Measurements from ENCODE around the gene PITPNC1.
"Not testable (repeated sequence)": the region's sequence is repeated elsewhere in the genome, so short reads cannot be mapped to it uniquely, and the experiment has no call there.

PITPNC1 gene

DNA sequence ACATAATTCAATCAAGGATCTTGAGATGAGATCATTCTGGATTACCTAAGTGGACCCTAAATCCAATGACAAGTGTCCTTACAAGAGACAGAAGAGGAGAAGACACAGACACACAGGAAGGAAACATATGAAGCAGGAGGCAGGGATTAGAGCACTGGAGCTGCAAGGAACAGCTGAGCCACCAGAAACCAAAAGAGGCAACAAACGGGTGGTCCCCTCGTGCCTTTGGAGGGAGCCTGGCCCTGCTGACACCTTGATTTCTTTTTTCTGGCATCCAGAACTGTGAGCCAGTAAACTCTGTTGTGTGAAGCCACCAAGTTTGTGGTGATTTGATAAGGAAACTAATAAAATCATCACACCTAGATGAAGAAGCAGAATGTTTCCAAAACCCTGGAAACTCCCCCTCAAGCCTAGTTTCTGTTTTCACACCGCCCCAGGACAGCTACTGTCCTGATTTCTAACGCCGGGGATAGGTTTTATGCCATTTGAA is 115.2 kb downstream of the PITPNC1 start:
- Histone ChIP-seq H3K27me3 (ENCODE audit: control insufficient read depth in 3 of 3, insufficient read depth in 3 of 3, low read depth in 1 of 3, low read length in 3 of 3) (no peaks in the 10 kb centered on the region), H3K27ac (replicated peaks; ENCODE audit: low read length) (no peak overlapping the region), H2BK120ac (ENCODE audit: low read depth, low read length) (no peak overlapping the region), H2BK15ac (ENCODE audit: low read length) (no peak overlapping the region), H2AK5ac (ENCODE audit: low read depth, low read length) (no peak overlapping the region), H3K14ac (ENCODE audit: low read length) (no peak overlapping the region), H2AFZ (ENCODE audit: low read length) (no peak overlapping the region), H3K9me3 (replicated peaks in 1 of 2; ENCODE audit: control insufficient read depth in 2 of 2, insufficient read depth in 1 of 2, low read depth in 1 of 2, low read length in 2 of 2) (no peaks in the 10 kb centered on the region), H2BK5ac (ENCODE audit: low read length) (no peak overlapping the region), H3K4me2 (ENCODE audit: insufficient read depth, low read length, poor library complexity, severe bottlenecking) (no peak overlapping the region), H3K36me3 (replicated peaks in 1 of 2; ENCODE audit: control insufficient read depth in 2 of 2, insufficient read depth in 2 of 2, low read length in 2 of 2) (no peaks in the 10 kb centered on the region), H3K4me1 (ENCODE audit: control insufficient read depth in 2 of 2, insufficient read depth in 1 of 2, low read depth in 1 of 2, low read length in 2 of 2) (peaks cover 10 to 17% of the 10 kb centered on the region in 2 donors), H3K23ac (ENCODE audit: low read depth, low read length, poor library complexity) (no peak overlapping the region), H3K79me1 (ENCODE audit: low read depth, low read length) (no peaks in the 10 kb centered on the region), H3K4ac (ENCODE audit: low read length) (no peak overlapping the region), H2BK12ac (ENCODE audit: low read length) (no peak overlapping the region), H4K91ac (ENCODE audit: low read depth, low read length, poor library complexity) (no peak overlapping the region), H4K8ac (ENCODE audit: low read depth, low read length) (no peak overlapping the region), H3K9ac (ENCODE audit: low read depth, low read length, poor library complexity) (no peak overlapping the region), H3K4me3 (ENCODE audit: low read length in 2 of 2) (no peak overlapping the region), H3K18ac (ENCODE audit: low read length) (no peak overlapping the region)
- WGBS, 2 donors (ENCODE audit: extremely low coverage in 2 of 2, insufficient read length in 2 of 2, insufficient replicate concordance in 1 of 2) = no CpG with 5 or more reads among the region's 5 CpGs
- no peak for DNase-seq (ENCODE audit: low spot score)

DNA sequence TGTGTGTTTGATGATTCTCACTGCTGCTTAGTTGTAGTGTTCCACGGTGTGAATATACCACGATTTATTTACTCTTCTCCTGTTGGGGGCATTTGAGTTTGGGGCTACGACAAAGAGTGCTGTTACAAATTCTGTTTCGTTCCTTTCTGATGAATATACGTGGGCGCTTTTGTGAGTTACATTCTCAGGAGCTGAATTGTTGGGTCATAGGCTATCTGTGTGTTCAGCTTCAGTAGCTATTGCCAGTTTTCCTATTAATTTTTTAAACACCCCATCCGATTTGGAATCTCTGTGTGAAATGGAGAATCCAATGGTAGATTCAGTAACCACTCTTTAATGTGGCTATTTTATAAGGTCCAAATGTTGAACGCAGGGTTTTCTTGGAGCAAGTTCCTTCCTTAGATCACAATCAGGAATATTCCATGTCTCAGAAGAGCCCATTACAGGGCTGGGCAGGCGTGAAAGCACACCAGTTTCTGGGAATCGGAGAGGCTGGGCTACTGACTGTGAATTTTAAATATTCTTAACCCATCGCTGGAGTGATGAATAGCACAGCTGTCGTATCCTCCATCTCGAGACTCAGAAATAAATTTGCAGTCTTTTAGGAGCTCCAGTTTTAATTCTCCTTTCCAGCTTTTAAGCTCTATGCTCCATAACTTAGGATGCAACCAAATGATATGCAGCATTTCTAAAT is 115.9 kb downstream of the PITPNC1 start:
- Histone ChIP-seq H2AK5ac (ENCODE audit: low read depth, low read length) (no peak overlapping the region), H4K91ac (ENCODE audit: low read depth, low read length, poor library complexity) (no peak overlapping the region), H3K23ac (ENCODE audit: low read depth, low read length, poor library complexity) (no peak overlapping the region), H2BK120ac (ENCODE audit: low read depth, low read length) (no peak overlapping the region), H3K9ac (ENCODE audit: low read depth, low read length, poor library complexity) (no peak overlapping the region), H2BK5ac (ENCODE audit: low read length) (no peak overlapping the region), H3K9me3 (replicated peaks in 1 of 2; ENCODE audit: control insufficient read depth in 2 of 2, insufficient read depth in 1 of 2, low read depth in 1 of 2, low read length in 2 of 2) (no peaks in the 10 kb centered on the region), H3K14ac (ENCODE audit: low read length) (no peak overlapping the region), H3K36me3 (replicated peaks in 1 of 2; ENCODE audit: control insufficient read depth in 2 of 2, insufficient read depth in 2 of 2, low read length in 2 of 2) (no peaks in the 10 kb centered on the region), H3K18ac (ENCODE audit: low read length) (no peak overlapping the region), H2AFZ (ENCODE audit: low read length) (peak overlapping the region; percentile 10), H3K27ac (replicated peaks; ENCODE audit: low read length) (no peak overlapping the region), H2BK12ac (ENCODE audit: low read length) (no peak overlapping the region), H3K4me3 (ENCODE audit: low read length in 2 of 2) (no peak overlapping the region), H4K8ac (ENCODE audit: low read depth, low read length) (no peak overlapping the region), H3K79me1 (ENCODE audit: low read depth, low read length) (no peaks in the 10 kb centered on the region), H3K4me1 (ENCODE audit: control insufficient read depth in 2 of 2, insufficient read depth in 1 of 2, low read depth in 1 of 2, low read length in 2 of 2) (peaks cover 6 to 17% of the 10 kb centered on the region in 2 donors), H3K4me2 (ENCODE audit: insufficient read depth, low read length, poor library complexity, severe bottlenecking) (no peak overlapping the region), H3K27me3 (ENCODE audit: control insufficient read depth in 3 of 3, insufficient read depth in 3 of 3, low read depth in 1 of 3, low read length in 3 of 3) (no peaks in the 10 kb centered on the region), H3K4ac (ENCODE audit: low read length) (no peak overlapping the region), H2BK15ac (ENCODE audit: low read length) (no peak overlapping the region)
- DNase-seq (ENCODE audit: low spot score) = no peak
- no CpG with 5 or more reads among the region's 13 CpGs for WGBS, 2 donors (ENCODE audit: extremely low coverage in 2 of 2, insufficient read length in 2 of 2, insufficient replicate concordance in 1 of 2)

DNA sequence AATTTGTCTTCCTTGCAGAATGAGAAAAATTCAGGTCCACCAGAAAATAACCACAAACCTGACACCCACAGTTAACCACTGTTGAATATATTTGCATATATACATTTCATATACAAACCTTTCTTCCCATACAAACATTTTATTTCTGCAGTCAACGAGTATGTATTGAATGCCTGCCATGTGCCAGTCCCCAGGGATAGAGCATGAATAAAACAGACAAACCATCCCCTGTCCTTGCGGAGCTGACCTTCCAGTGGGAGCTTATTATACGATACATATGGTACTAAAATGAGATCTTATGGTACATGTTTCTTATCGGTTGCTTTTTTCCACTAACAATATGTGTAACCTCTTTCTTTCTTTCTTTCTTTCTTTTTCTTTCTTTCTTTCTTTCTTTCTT is 116.7 kb downstream of the PITPNC1 start:
- Histone ChIP-seq H4K8ac (ENCODE audit: low read depth, low read length) (no peak overlapping the region), H3K9ac (ENCODE audit: low read depth, low read length, poor library complexity) (no peak overlapping the region), H3K18ac (ENCODE audit: low read length) (no peak overlapping the region), H2BK12ac (ENCODE audit: low read length) (no peak overlapping the region), H3K23ac (ENCODE audit: low read depth, low read length, poor library complexity) (no peak overlapping the region), H2BK15ac (ENCODE audit: low read length) (no peak overlapping the region), H3K27me3 (ENCODE audit: control insufficient read depth in 3 of 3, insufficient read depth in 3 of 3, low read depth in 1 of 3, low read length in 3 of 3) (no peaks in the 10 kb centered on the region), H3K4ac (ENCODE audit: low read length) (no peak overlapping the region), H3K79me1 (ENCODE audit: low read depth, low read length) (no peaks in the 10 kb centered on the region), H3K27ac (replicated peaks; ENCODE audit: low read length) (no peak overlapping the region), H3K4me3 (ENCODE audit: low read length in 2 of 2) (no peak overlapping the region), H2AK5ac (ENCODE audit: low read depth, low read length) (no peak overlapping the region), H3K4me1 (ENCODE audit: control insufficient read depth in 2 of 2, insufficient read depth in 1 of 2, low read depth in 1 of 2, low read length in 2 of 2) (peaks cover 6 to 17% of the 10 kb centered on the region in 2 donors), H3K14ac (ENCODE audit: low read length) (no peak overlapping the region), H2BK120ac (ENCODE audit: low read depth, low read length) (no peak overlapping the region), H4K91ac (ENCODE audit: low read depth, low read length, poor library complexity) (no peak overlapping the region), H2AFZ (ENCODE audit: low read length) (no peak overlapping the region), H2BK5ac (ENCODE audit: low read length) (no peak overlapping the region), H3K9me3 (replicated peaks in 1 of 2; ENCODE audit: control insufficient read depth in 2 of 2, insufficient read depth in 1 of 2, low read depth in 1 of 2, low read length in 2 of 2) (no peaks in the 10 kb centered on the region), H3K36me3 (replicated peaks in 1 of 2; ENCODE audit: control insufficient read depth in 2 of 2, insufficient read depth in 2 of 2, low read length in 2 of 2) (no peaks in the 10 kb centered on the region), H3K4me2 (ENCODE audit: insufficient read depth, low read length, poor library complexity, severe bottlenecking) (no peak overlapping the region)
- no peak for DNase-seq (ENCODE audit: low spot score)
- no CpG with 5 or more reads among the region's 4 CpGs for WGBS, 2 donors (ENCODE audit: extremely low coverage in 2 of 2, insufficient read length in 2 of 2, insufficient replicate concordance in 1 of 2)

- not testable (repeated sequence) for H2AFZ ChIP-seq (ENCODE audit: low read length); H3K27me3 ChIP-seq (ENCODE audit: control insufficient read depth in 3 of 3, insufficient read depth in 3 of 3, low read depth in 1 of 3, low read length in 3 of 3); H3K27ac ChIP-seq (replicated peaks; ENCODE audit: low read length); H3K4me2 ChIP-seq (ENCODE audit: insufficient read depth, low read length, poor library complexity, severe bottlenecking); H3K18ac ChIP-seq (ENCODE audit: low read length); H3K4ac ChIP-seq (ENCODE audit: low read length); H2BK5ac ChIP-seq (ENCODE audit: low read length); H3K23ac ChIP-seq (ENCODE audit: low read depth, low read length, poor library complexity); H3K9me3 ChIP-seq (replicated peaks in 1 of 2; ENCODE audit: control insufficient read depth in 2 of 2, insufficient read depth in 1 of 2, low read depth in 1 of 2, low read length in 2 of 2); H3K36me3 ChIP-seq (replicated peaks in 1 of 2; ENCODE audit: control insufficient read depth in 2 of 2, insufficient read depth in 2 of 2, low read length in 2 of 2); H3K79me1 ChIP-seq (ENCODE audit: low read depth, low read length); DNase-seq (ENCODE audit: low spot score); H4K8ac ChIP-seq (ENCODE audit: low read depth, low read length); H4K91ac ChIP-seq (ENCODE audit: low read depth, low read length, poor library complexity); H2AK5ac ChIP-seq (ENCODE audit: low read depth, low read length); H3K14ac ChIP-seq (ENCODE audit: low read length); H2BK15ac ChIP-seq (ENCODE audit: low read length); H3K9ac ChIP-seq (ENCODE audit: low read depth, low read length, poor library complexity); H2BK12ac ChIP-seq (ENCODE audit: low read length); H3K4me3 ChIP-seq (ENCODE audit: low read length in 2 of 2); H2BK120ac ChIP-seq (ENCODE audit: low read depth, low read length)
- peaks cover 6 to 14% of the 10 kb centered on the region in 2 donors for H3K4me1 ChIP-seq (ENCODE audit: control insufficient read depth in 2 of 2, insufficient read depth in 1 of 2, low read depth in 1 of 2, low read length in 2 of 2)
- WGBS, 2 donors (ENCODE audit: extremely low coverage in 2 of 2, insufficient read length in 2 of 2, insufficient replicate concordance in 1 of 2) = no CpG with 5 or more reads among the region's 5 CpGs
Measured at GRCh38 chr17:67495534-67495933, 118.5 kb downstream of the PITPNC1 start.

Measured in neuronal stem cell (in vitro differentiated cells).